ENCODE measurements around the gene POGK.

Gene POGK, protein sequence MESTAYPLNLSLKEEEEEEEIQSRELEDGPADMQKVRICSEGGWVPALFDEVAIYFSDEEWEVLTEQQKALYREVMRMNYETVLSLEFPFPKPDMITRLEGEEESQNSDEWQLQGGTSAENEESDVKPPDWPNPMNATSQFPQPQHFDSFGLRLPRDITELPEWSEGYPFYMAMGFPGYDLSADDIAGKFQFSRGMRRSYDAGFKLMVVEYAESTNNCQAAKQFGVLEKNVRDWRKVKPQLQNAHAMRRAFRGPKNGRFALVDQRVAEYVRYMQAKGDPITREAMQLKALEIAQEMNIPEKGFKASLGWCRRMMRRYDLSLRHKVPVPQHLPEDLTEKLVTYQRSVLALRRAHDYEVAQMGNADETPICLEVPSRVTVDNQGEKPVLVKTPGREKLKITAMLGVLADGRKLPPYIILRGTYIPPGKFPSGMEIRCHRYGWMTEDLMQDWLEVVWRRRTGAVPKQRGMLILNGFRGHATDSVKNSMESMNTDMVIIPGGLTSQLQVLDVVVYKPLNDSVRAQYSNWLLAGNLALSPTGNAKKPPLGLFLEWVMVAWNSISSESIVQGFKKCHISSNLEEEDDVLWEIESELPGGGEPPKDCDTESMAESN

DNA sequence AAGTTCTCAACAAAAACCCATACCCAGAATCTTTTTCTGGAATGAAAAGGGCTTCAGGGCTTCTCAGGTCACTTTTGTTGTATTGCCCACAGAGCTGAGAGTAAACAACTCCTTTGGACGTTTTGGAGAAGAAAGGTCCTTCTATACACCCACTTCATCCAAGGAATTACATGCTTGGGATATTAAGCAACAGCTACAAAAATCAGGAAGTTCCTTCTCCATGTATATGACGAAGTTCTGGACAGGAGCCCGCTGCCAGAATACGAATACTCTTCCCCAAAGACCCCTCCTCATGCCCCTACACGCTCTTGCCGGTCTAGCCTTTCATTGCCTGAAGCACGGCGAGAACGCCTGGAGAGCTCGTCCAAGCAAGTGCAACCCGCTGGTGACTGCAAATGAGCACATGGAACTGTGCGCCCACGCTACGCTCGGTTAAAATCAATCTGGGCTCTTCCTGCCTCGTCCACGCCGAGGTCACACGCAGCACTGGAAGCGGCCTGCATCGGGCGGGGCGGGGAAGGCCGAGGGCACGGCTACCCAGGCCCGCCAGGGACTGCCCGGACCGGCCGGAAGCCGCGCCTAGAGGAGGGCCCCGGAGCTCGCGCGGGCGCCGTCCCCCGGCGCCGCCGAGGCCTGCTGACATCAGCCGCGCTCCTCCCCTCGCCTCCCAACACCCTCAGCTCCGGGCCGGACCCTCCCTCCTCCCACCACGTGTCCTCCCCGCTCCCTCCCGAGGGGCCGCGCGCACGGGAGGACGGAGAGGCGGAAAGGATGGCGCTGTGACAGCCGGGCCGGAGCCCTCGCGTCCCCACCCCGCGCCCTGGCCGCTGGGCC, at the start of gene POGK:
TSS of gene POGK (plus strand) at position 710 of the 834 bp plus-strand sequence. CDS start 1,482 bp downstream, outside the sequence.
- Histone ChIP-seq H3K27ac (ENCODE audit: low read depth, low read length) (peak within 1 kb of the TSS; percentile 57), H3K4me2 (ENCODE audit: low read depth, low read length, poor library complexity, severe bottlenecking) (peak within 1 kb of the TSS; percentile 78), H3K79me2 (ENCODE audit: insufficient read depth, low read length) (peaks cover 34% of the 10 kb centered on the region), H3K9me3 (ENCODE audit: insufficient read depth, low read length) (no peaks in the 10 kb centered on the region), H3K4me3 (ENCODE audit: insufficient read depth, low read length, poor library complexity, severe bottlenecking) (peak within 1 kb of the TSS; percentile 89), H3K9me2 (replicated peaks; ENCODE audit: insufficient read depth, low read length) (no peaks in the 10 kb centered on the region), H2AFZ (ENCODE audit: low read depth, low read length, severe bottlenecking) (peak within 1 kb of the TSS; percentile 94), H3K9ac (ENCODE audit: low read length) (peak within 1 kb of the TSS; percentile 84), H3F3A (ENCODE audit: insufficient read depth) (0 out of 2 replicates have a peak, but pooled peaks cover 6% of the 10 kb centered on the region), H3K27me3 (ENCODE audit: low read length) (no peaks in the 10 kb centered on the region), H4K20me1 (ENCODE audit: low read depth, low read length) (no peaks in the 10 kb centered on the region; the same call in 1 of the 2 replicates), H3K36me3 (ENCODE audit: low read length) (peaks cover 15% of the 10 kb centered on the region)
- TF ChIP-seq EZH2phosphoT487 (conservative IDR thresholded peaks at IDR 0.05; ENCODE audit: low read length) (no peak), CTCF (IDR thresholded peaks at IDR 0.05; ENCODE audit: insufficient read depth, low read length, poor library complexity, severe bottlenecking) (no peak)

- H3K9me2 ChIP-seq (replicated peaks; ENCODE audit: insufficient read depth, low read length): no peaks in the 10 kb centered on the region
- H3K27me3 ChIP-seq (ENCODE audit: low read length): no peaks in the 10 kb centered on the region
- H2AFZ ChIP-seq (ENCODE audit: low read depth, low read length, severe bottlenecking): no peak overlapping the region
- no peaks in the 10 kb centered on the region for H4K20me1 ChIP-seq (ENCODE audit: low read depth, low read length)
- no peak overlapping the region for H3K9ac ChIP-seq (ENCODE audit: low read length)
- no peaks in the 10 kb centered on the region for H3F3A ChIP-seq (ENCODE audit: insufficient read depth)
- H3K36me3 ChIP-seq (ENCODE audit: low read length): no peaks in the 10 kb centered on the region
- H3K4me2 ChIP-seq (ENCODE audit: low read depth, low read length, poor library complexity, severe bottlenecking): no peak overlapping the region
- TF ChIP-seq CTCF (IDR thresholded peaks at IDR 0.05; ENCODE audit: insufficient read depth, low read length, poor library complexity, severe bottlenecking) (no peak), EZH2phosphoT487 (conservative IDR thresholded peaks at IDR 0.05; ENCODE audit: low read length) (no peak)
- H3K79me2 ChIP-seq (ENCODE audit: insufficient read depth, low read length): no peaks in the 10 kb centered on the region
- H3K27ac ChIP-seq (ENCODE audit: low read depth, low read length): no peak overlapping the region
- no peaks in the 10 kb centered on the region for H3K9me3 ChIP-seq (ENCODE audit: insufficient read depth, low read length)
- H3K4me3 ChIP-seq (ENCODE audit: insufficient read depth, low read length, poor library complexity, severe bottlenecking): no peak overlapping the region
Observed at GRCh38 chr1:166796620-166797236, 42.5 kb upstream of the POGK start.

DNA sequence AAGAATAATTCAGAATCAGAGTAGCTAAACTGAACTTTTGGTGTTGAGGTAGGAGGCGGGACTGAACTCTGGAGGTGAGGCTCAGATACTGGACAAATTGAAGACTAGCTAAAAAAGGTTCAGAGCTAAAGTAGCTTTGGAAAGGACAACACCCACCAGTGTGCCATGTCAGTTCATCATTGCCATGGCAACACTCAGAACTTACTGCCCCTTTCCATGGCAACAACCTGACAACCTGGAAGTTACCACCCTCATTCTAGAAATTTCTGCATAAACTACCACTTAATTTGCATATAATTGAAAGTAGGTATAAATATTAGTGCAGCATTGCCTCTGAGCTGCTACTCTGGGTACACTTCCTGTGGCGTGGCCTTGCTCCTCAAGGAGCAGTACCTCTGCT, 30.3 kb upstream of the POGK start:
- Histone ChIP-seq H3K9me3 (ENCODE audit: insufficient read depth, low read length) (no peaks in the 10 kb centered on the region), H3K4me2 (ENCODE audit: low read depth, low read length, poor library complexity, severe bottlenecking) (no peak overlapping the region), H3K9me2 (replicated peaks; ENCODE audit: insufficient read depth, low read length) (no peaks in the 10 kb centered on the region)

More for the DNA sequence above, 30.3 kb upstream of the POGK start:
- Histone ChIP-seq H3K27me3 (ENCODE audit: low read length) (no peaks in the 10 kb centered on the region), H3F3A (ENCODE audit: insufficient read depth) (no peaks in the 10 kb centered on the region), H4K20me1 (ENCODE audit: low read depth, low read length) (no peaks in the 10 kb centered on the region), H3K79me2 (ENCODE audit: insufficient read depth, low read length) (no peaks in the 10 kb centered on the region), H3K36me3 (ENCODE audit: low read length) (no peaks in the 10 kb centered on the region), H3K9ac (ENCODE audit: low read length) (no peak overlapping the region), H3K4me3 (ENCODE audit: insufficient read depth, low read length, poor library complexity, severe bottlenecking) (no peak overlapping the region), H2AFZ (ENCODE audit: low read depth, low read length, severe bottlenecking) (no peak overlapping the region), H3K27ac (ENCODE audit: low read depth, low read length) (no peak overlapping the region)
- no peak for TF ChIP-seq CTCF (IDR thresholded peaks at IDR 0.05; ENCODE audit: insufficient read depth, low read length, poor library complexity, severe bottlenecking)
- TF ChIP-seq EZH2phosphoT487 (conservative IDR thresholded peaks at IDR 0.05; ENCODE audit: low read length): no peak
